GM12872 (cell line): Measurements from ENCODE around the gene PDGFRB.

Experiments
- CTCF ChIP-seq: IDR thresholded peaks from 3 replicates; pipeline ENCODE4 v1.5.1; 2011; ENCODE audit warnings: low read depth, mild to moderate bottlenecking, low read length, moderate library complexity; ENCODE audit not compliant: insufficient read depth

The PDGFRB gene

GRCh38 chr5:150073086-150073625, 82.5 kb downstream of the PDGFRB start:
- TF ChIP-seq CTCF = no peak

- no peak for TF ChIP-seq CTCF
Measured at GRCh38 chr5:150070821-150071220, 84.8 kb downstream of the PDGFRB start.

GRCh38 chr5:150069672-150070627, 85.7 kb downstream of the PDGFRB start:
- no peak for TF ChIP-seq CTCF

- no peak for TF ChIP-seq CTCF
Measured at GRCh38 chr5:150068961-150069645, 86.5 kb downstream of the PDGFRB start.

GRCh38 chr5:150068472-150068871, 87.2 kb downstream of the PDGFRB start:
- no peak for TF ChIP-seq CTCF

GRCh38 chr5:150068071-150068470, 87.6 kb downstream of the PDGFRB start:
- no peak for TF ChIP-seq CTCF

GRCh38 chr5:150067405-150067960, 88.2 kb downstream of the PDGFRB start:
- TF ChIP-seq CTCF = no peak
